Activated naive CD4-positive, alpha-beta T cell treated with anti-CD3 and anti-CD28 coated beads for 36 hours (primary cell): ENCODE results near the gene WDFY4. TPM values are rescaled to one million over a fixed set of nuclear protein-coding genes. Genes with fewer than 3 reads are reported as not detected.

Experiments used
- CTCF ChIA-PET: fragments of 350-600 bp; sonication (Branson Sonifier 250); formaldehyde crosslinking; loops from one replicate; lab custom pipeline; 2021; ENCODE audit warnings: antibody characterized with exemption; lab: Charles Lee
- DNase-seq: peaks from one replicate; pipeline ENCODE4 v3.0.0-alpha.2; 2020
- H3K27ac Mint-ChIP-seq: one replicate; pipeline ENCODE4 v1.8.0; 2021; ENCODE audit warnings: mild to moderate bottlenecking, mixed read lengths
- H3K27me3 Mint-ChIP-seq: one replicate; pipeline ENCODE4 v1.8.0; 2021; ENCODE audit warnings: low read depth, mixed read lengths
- H3K36me3 Mint-ChIP-seq: one replicate; pipeline ENCODE4 v1.8.0; 2021; ENCODE audit warnings: low read depth, mixed read lengths
- H3K4me1 Mint-ChIP-seq: one replicate; pipeline ENCODE4 v1.8.0; 2021; ENCODE audit warnings: low read depth, mixed read lengths
- H3K4me3 Mint-ChIP-seq: one replicate; pipeline ENCODE4 v1.8.0; 2021; ENCODE audit warnings: mild to moderate bottlenecking, moderate library complexity, mixed read lengths
- H3K9me3 Mint-ChIP-seq: one replicate; pipeline ENCODE4 v1.8.0; 2021; ENCODE audit warnings: mixed read lengths
- intact Hi-C: fragments of 100-400 bp; cut with micrococcal nuclease; formaldehyde crosslinking; loops from one replicate; pipeline ENCODE4 v1.15.1; 2023
- total RNA-seq, 2 experiments: library from RNA; stranded (reverse); gene quantifications; one replicate each; pipeline ENCODE4 v1.2.3, GENCODE V29; 2021

The WDFY4 gene
- total RNA-seq, 2 experiments from 2014 or later: 0.20 to 0.29 TPM

- peaks cover 3% of the 10 kb centered on the region for H3K27me3 Mint-ChIP-seq
- CTCF ChIA-PET: no interaction called here
- intact Hi-C loops: no loop called here
- H3K4me1 Mint-ChIP-seq: no peaks in the 10 kb centered on the region
- H3K27ac Mint-ChIP-seq: no peak overlapping the region
- H3K36me3 Mint-ChIP-seq: no peaks in the 10 kb centered on the region
- DNase-seq: no peak
- H3K4me3 Mint-ChIP-seq: no peak overlapping the region
- H3K9me3 Mint-ChIP-seq: no peaks in the 10 kb centered on the region
Observed at GRCh38 chr10:48957361-48958151, 272.9 kb downstream of the WDFY4 start.

GRCh38 chr10:48958598-48959190, 274.0 kb downstream of the WDFY4 start:
- no peaks in the 10 kb centered on the region for H3K36me3 Mint-ChIP-seq
- no peaks in the 10 kb centered on the region for H3K9me3 Mint-ChIP-seq
- peaks cover 3% of the 10 kb centered on the region for H3K27me3 Mint-ChIP-seq
- no peak overlapping the region for H3K4me3 Mint-ChIP-seq
- H3K4me1 Mint-ChIP-seq: no peaks in the 10 kb centered on the region
- H3K27ac Mint-ChIP-seq: no peak overlapping the region
- intact Hi-C loops: no loop called here
- CTCF ChIA-PET: no interaction called here
- no peak for DNase-seq

- no peaks in the 10 kb centered on the region for H3K27me3 Mint-ChIP-seq
- no peak overlapping the region for H3K27ac Mint-ChIP-seq
- no peaks in the 10 kb centered on the region for H3K4me1 Mint-ChIP-seq
- no peaks in the 10 kb centered on the region for H3K9me3 Mint-ChIP-seq
- no peak for DNase-seq
- intact Hi-C loops: no loop called here
- CTCF ChIA-PET: no interaction called here
- no peaks in the 10 kb centered on the region for H3K36me3 Mint-ChIP-seq
- H3K4me3 Mint-ChIP-seq: no peak overlapping the region
Observed at GRCh38 chr10:48964038-48964437, 279.4 kb downstream of the WDFY4 start.

GRCh38 chr10:48965460-48965859, 280.8 kb downstream of the WDFY4 start:
- intact Hi-C loops: no loop called here
- no peaks in the 10 kb centered on the region for H3K9me3 Mint-ChIP-seq
- H3K4me3 Mint-ChIP-seq: no peak overlapping the region
- DNase-seq: no peak
- CTCF ChIA-PET: no interaction called here
- H3K27ac Mint-ChIP-seq: no peak overlapping the region
- no peaks in the 10 kb centered on the region for H3K36me3 Mint-ChIP-seq
- no peaks in the 10 kb centered on the region for H3K27me3 Mint-ChIP-seq
- H3K4me1 Mint-ChIP-seq: no peaks in the 10 kb centered on the region

GRCh38 chr10:48968036-48968435, 283.4 kb downstream of the WDFY4 start:
- H3K4me3 Mint-ChIP-seq: no peak overlapping the region
- no peaks in the 10 kb centered on the region for H3K36me3 Mint-ChIP-seq
- H3K9me3 Mint-ChIP-seq: no peaks in the 10 kb centered on the region
- intact Hi-C loops: no loop called here
- DNase-seq: no peak
- H3K4me1 Mint-ChIP-seq: no peaks in the 10 kb centered on the region
- H3K27me3 Mint-ChIP-seq: no peaks in the 10 kb centered on the region
- H3K27ac Mint-ChIP-seq: no peak overlapping the region
- CTCF ChIA-PET: interaction anchor here (1.4 kb wide), 1 partner anchor 310 kb away, joined by 3 read pairs; no protein-coding TSS in a partner anchor

GRCh38 chr10:48970046-48970445, 285.4 kb downstream of the WDFY4 start:
- no peak for DNase-seq
- intact Hi-C loops: no loop called here
- Mint-ChIP-seq H3K27me3 (no peaks in the 10 kb centered on the region), H3K4me1 (no peaks in the 10 kb centered on the region), H3K27ac (no peak overlapping the region), H3K36me3 (no peaks in the 10 kb centered on the region), H3K4me3 (no peak overlapping the region), H3K9me3 (no peaks in the 10 kb centered on the region)
- CTCF ChIA-PET: no interaction called here

GRCh38 chr10:48970654-48971053, 286.0 kb downstream of the WDFY4 start:
- no peaks in the 10 kb centered on the region for H3K9me3 Mint-ChIP-seq
- intact Hi-C loops: no loop called here
- H3K27ac Mint-ChIP-seq: no peak overlapping the region
- no peaks in the 10 kb centered on the region for H3K36me3 Mint-ChIP-seq
- H3K27me3 Mint-ChIP-seq: no peaks in the 10 kb centered on the region
- no peaks in the 10 kb centered on the region for H3K4me1 Mint-ChIP-seq
- no peak for DNase-seq
- CTCF ChIA-PET: no interaction called here
- no peak overlapping the region for H3K4me3 Mint-ChIP-seq

GRCh38 chr10:48973065-48973464, 288.4 kb downstream of the WDFY4 start:
- no peaks in the 10 kb centered on the region for H3K4me1 Mint-ChIP-seq
- H3K36me3 Mint-ChIP-seq: no peaks in the 10 kb centered on the region
- DNase-seq: no peak
- CTCF ChIA-PET: no interaction called here
- no peak overlapping the region for H3K4me3 Mint-ChIP-seq
- intact Hi-C loops: no loop called here
- no peak overlapping the region for H3K27ac Mint-ChIP-seq
- H3K9me3 Mint-ChIP-seq: no peaks in the 10 kb centered on the region
- H3K27me3 Mint-ChIP-seq: no peaks in the 10 kb centered on the region

GRCh38 chr10:48974510-48975156, 290.0 kb downstream of the WDFY4 start:
- DNase-seq: no peak
- CTCF ChIA-PET: no interaction called here
- Mint-ChIP-seq H3K4me1 (no peaks in the 10 kb centered on the region), H3K4me3 (no peak overlapping the region), H3K27me3 (no peaks in the 10 kb centered on the region), H3K9me3 (no peaks in the 10 kb centered on the region), H3K36me3 (no peaks in the 10 kb centered on the region), H3K27ac (no peak overlapping the region)
- intact Hi-C loops: no loop called here

- no peak overlapping the region for H3K4me3 Mint-ChIP-seq
- H3K36me3 Mint-ChIP-seq: no peaks in the 10 kb centered on the region
- no peak overlapping the region for H3K27ac Mint-ChIP-seq
- no peaks in the 10 kb centered on the region for H3K27me3 Mint-ChIP-seq
- H3K4me1 Mint-ChIP-seq: no peaks in the 10 kb centered on the region
- CTCF ChIA-PET: interaction anchor here (0.5 kb wide), 1 partner anchor 138 kb away, joined by 3 read pairs; no protein-coding TSS in a partner anchor
- no peaks in the 10 kb centered on the region for H3K9me3 Mint-ChIP-seq
- intact Hi-C loops: no loop called here
- DNase-seq: no peak
Observed at GRCh38 chr10:48976196-48976595, 291.5 kb downstream of the WDFY4 start.

- H3K27me3 Mint-ChIP-seq: no peaks in the 10 kb centered on the region
- no peaks in the 10 kb centered on the region for H3K36me3 Mint-ChIP-seq
- no peak overlapping the region for H3K4me3 Mint-ChIP-seq
- DNase-seq: no peak
- H3K27ac Mint-ChIP-seq: no peak overlapping the region
- CTCF ChIA-PET: no interaction called here
- no peaks in the 10 kb centered on the region for H3K9me3 Mint-ChIP-seq
- intact Hi-C loops: no loop called here
- no peaks in the 10 kb centered on the region for H3K4me1 Mint-ChIP-seq
Observed at GRCh38 chr10:48978318-48978717, 293.6 kb downstream of the WDFY4 start.

GRCh38 chr10:48981310-48981907, 296.7 kb downstream of the WDFY4 start:
- no peak overlapping the region for H3K4me3 Mint-ChIP-seq
- H3K4me1 Mint-ChIP-seq: no peaks in the 10 kb centered on the region
- H3K27me3 Mint-ChIP-seq: no peaks in the 10 kb centered on the region
- H3K9me3 Mint-ChIP-seq: no peaks in the 10 kb centered on the region
- no peaks in the 10 kb centered on the region for H3K36me3 Mint-ChIP-seq
- no peak overlapping the region for H3K27ac Mint-ChIP-seq
- CTCF ChIA-PET: interaction anchor here (0.6 to 0.7 kb wide), 2 partner anchors 217 to 546 kb away, joined by 3 read pairs; no protein-coding TSS in a partner anchor
- DNase-seq: peak; percentile 45
- intact Hi-C loops: loop anchor here (2.0 to 5.0 kb wide), 3 partner anchors 183 to 531 kb away; no protein-coding TSS in a partner anchor
